H1 (cell line): ENCODE data around the gene NMRK1. TPM values are rescaled to one million over a fixed set of nuclear protein-coding genes. Genes with fewer than 3 reads are reported as not detected.
A peak's percentile ranks its signal among the peaks of the same experiment; 100 is the strongest.

Experiments used
- CTCF ChIA-PET: fragments of 300-600 bp; sonication (Branson Sonifier 250); formaldehyde crosslinking; loops from one replicate; lab custom pipeline; 2021; ENCODE audit not compliant: partially characterized antibody; lab: Charles Lee
- POLR2A ChIA-PET: fragments of 300-600 bp; sonication (Branson Sonifier 250); formaldehyde crosslinking; loops from one replicate; lab custom pipeline; 2021; ENCODE audit warnings: inconsistent platforms; ENCODE audit not compliant: partially characterized antibody; lab: Charles Lee
- DNase-seq, 2 experiments: peaks; one replicate each; pipeline versions ENCODE4 v3.0.0 to v3.0.0-alpha.2; 2010 to 2022; ENCODE audit warnings: low spot score in 2 of 2, low read depth in 1 of 2, mixed read lengths in 1 of 2
- FAIRE-seq: peaks from 2 replicates; lab custom pipeline; 2011; peaks lifted over from hg19 to GRCh38; lab: Jason Lieb, UNC
- H2AFZ ChIP-seq: 2 replicates; pipeline ENCODE4 v1.8.1; 2012; ENCODE audit warnings: low read length, inconsistent platforms
- H2AK5ac ChIP-seq: 2 replicates; pipeline ENCODE4 v1.6.1; 2013; ENCODE audit warnings: low read depth, low read length
- H2BK120ac ChIP-seq: replicated peaks from 2 replicates; pipeline ENCODE3; 2013; ENCODE audit warnings: low read depth, low read length, inconsistent platforms
- H2BK12ac ChIP-seq: 2 replicates; pipeline ENCODE4 v1.6.1; 2013; ENCODE audit warnings: low read depth, low read length
- H2BK15ac ChIP-seq: 2 replicates; pipeline ENCODE4 v1.6.1; 2013; ENCODE audit warnings: low read length
- H2BK20ac ChIP-seq: 2 replicates; pipeline ENCODE4 v1.6.1; 2013; ENCODE audit warnings: low read length
- H2BK5ac ChIP-seq: 2 replicates; pipeline ENCODE4 v1.6.1; 2013; ENCODE audit warnings: low read depth, low read length
- H3K14ac ChIP-seq: 2 replicates; pipeline ENCODE4 v1.6.1; 2013; ENCODE audit warnings: inconsistent platforms; ENCODE audit not compliant: insufficient read length
- H3K18ac ChIP-seq: 2 replicates; pipeline ENCODE4 v1.6.1; 2013; ENCODE audit warnings: low read length; ENCODE audit errors: extremely low read depth
- H3K23ac ChIP-seq: 2 replicates; pipeline ENCODE4 v1.6.1; 2013; ENCODE audit warnings: inconsistent platforms; ENCODE audit not compliant: insufficient read length
- H3K23me2 ChIP-seq: 2 replicates; pipeline ENCODE4 v1.6.1; 2013; ENCODE audit warnings: low read depth, low read length
- H3K27ac ChIP-seq: 2 replicates; pipeline ENCODE4 v1.6.1; 2011; ENCODE audit warnings: low read depth, low read length, inconsistent platforms
- H3K27me3 ChIP-seq, 4 experiments: replicated peaks in 1 of 4; 1 replicate in 1 of 4; 2 replicates in 3 of 4; pipeline versions ENCODE4 v1.6.1 to v1.8.1; 2011 to 2013; ENCODE audit warnings: low read length in 3 of 4, mild to moderate bottlenecking in 3 of 4, inconsistent platforms in 2 of 4, mixed read lengths in 2 of 4, moderate library complexity in 1 of 4; ENCODE audit not compliant: control insufficient read depth in 3 of 4, insufficient read depth in 3 of 4; ENCODE audit errors: extremely low read depth in 1 of 4
- H3K36me3 ChIP-seq, 4 experiments: 2 replicates each; pipeline versions ENCODE4 v1.6.1 to v1.8.1; 2011 to 2013; ENCODE audit warnings: mild to moderate bottlenecking in 4 of 4, low read length in 3 of 4, moderate library complexity in 2 of 4, control low read depth in 1 of 4, inconsistent platforms in 1 of 4; ENCODE audit not compliant: insufficient read depth in 4 of 4, control insufficient read depth in 2 of 4
- H3K4ac ChIP-seq: replicated peaks from 2 replicates; pipeline ENCODE3; 2013; ENCODE audit warnings: low read length, low read depth, mixed read lengths, inconsistent platforms; ENCODE audit not compliant: insufficient read length
- H3K4me1 ChIP-seq, 4 experiments: replicated peaks in 1 of 4; 1 replicate in 1 of 4; 2 replicates in 3 of 4; pipeline versions ENCODE4 v1.6.1 to v1.8.1; 2011 to 2013; ENCODE audit warnings: low read length in 3 of 4, inconsistent platforms in 2 of 4, mixed read lengths in 1 of 4; ENCODE audit not compliant: insufficient read depth in 4 of 4, control insufficient read depth in 3 of 4
- H3K4me2 ChIP-seq, 2 experiments: 2 replicates each; pipeline versions ENCODE4 v1.6.1 to v1.8.1; 2011 to 2013; ENCODE audit warnings: low read depth in 2 of 2, low read length in 2 of 2, control low read depth in 1 of 2, inconsistent platforms in 1 of 2, mild to moderate bottlenecking in 1 of 2; ENCODE audit not compliant: insufficient read depth in 1 of 2
- H3K4me3 ChIP-seq, 4 experiments: fragments of 200-600, 300-600 bp in 1 of 4; sonication (generic), shearing (Covaris generic), sonication (Bioruptor Twin) in 1 of 4; 2 replicates each; pipeline versions ENCODE4 v1.5.1 to v1.8.1; 2011 to 2016; ENCODE audit warnings: low read length in 4 of 4, low read depth in 3 of 4, control low read depth in 2 of 4, inconsistent platforms in 2 of 4, mild to moderate bottlenecking in 2 of 4, mixed read lengths in 1 of 4, moderate library complexity in 1 of 4; ENCODE audit not compliant: insufficient read depth in 2 of 4; ENCODE audit errors: extremely low read depth in 1 of 4
- H3K56ac ChIP-seq: replicated peaks from 2 replicates; pipeline ENCODE3; 2013; ENCODE audit warnings: low read depth, mild to moderate bottlenecking, mixed read lengths, low read length, inconsistent platforms; ENCODE audit not compliant: insufficient read length
- H3K79me1 ChIP-seq: 2 replicates; pipeline ENCODE4 v1.6.1; 2013; ENCODE audit warnings: low read depth, low read length, control low read depth
- H3K79me2 ChIP-seq, 2 experiments: 2 replicates each; pipeline versions ENCODE4 v1.6.1 to v1.8.1; 2012 to 2013; ENCODE audit warnings: low read length in 2 of 2, mild to moderate bottlenecking in 2 of 2, inconsistent platforms in 1 of 2; ENCODE audit not compliant: insufficient read depth in 2 of 2, control insufficient read depth in 1 of 2
- H3K9ac ChIP-seq, 4 experiments: replicated peaks in 1 of 4; 1 replicate in 1 of 4; 2 replicates in 3 of 4; pipeline versions ENCODE4 v1.6.1 to v1.8.1; 2011 to 2013; ENCODE audit warnings: low read depth in 3 of 4, low read length in 3 of 4, control low read depth in 2 of 4, mild to moderate bottlenecking in 2 of 4, moderate library complexity in 2 of 4, inconsistent platforms in 1 of 4; ENCODE audit errors: extremely low read depth in 1 of 4
- H3K9me3 ChIP-seq, 2 experiments: 2 replicates each; pipeline versions ENCODE4 v1.6.1 to v1.8.1; 2012 to 2013; ENCODE audit warnings: mild to moderate bottlenecking in 2 of 2, moderate library complexity in 2 of 2, control low read depth in 1 of 2, inconsistent platforms in 1 of 2, low read depth in 1 of 2, low read length in 1 of 2, mixed read lengths in 1 of 2; ENCODE audit not compliant: insufficient read depth in 2 of 2
- H4K20me1 ChIP-seq, 2 experiments: replicated peaks in 1 of 2; 2 replicates each; pipeline versions ENCODE3 to v1.8.1; 2011 to 2013; ENCODE audit warnings: inconsistent platforms in 2 of 2, low read length in 2 of 2, mild to moderate bottlenecking in 1 of 2; ENCODE audit not compliant: insufficient read depth in 2 of 2, control insufficient read depth in 1 of 2
- H4K5ac ChIP-seq: 2 replicates; pipeline ENCODE4 v1.6.1; 2013; ENCODE audit warnings: low read length, low read depth, mixed read lengths, inconsistent platforms; ENCODE audit not compliant: insufficient read length
- H4K8ac ChIP-seq: 2 replicates; pipeline ENCODE4 v1.8.0; 2013; ENCODE audit warnings: mild to moderate bottlenecking, moderate library complexity, low read length, inconsistent platforms; ENCODE audit not compliant: insufficient read depth; ENCODE audit errors: extremely low read depth
- H4K91ac ChIP-seq: replicated peaks from 2 replicates; pipeline ENCODE3; 2013; ENCODE audit warnings: low read length, mixed read lengths, inconsistent platforms; ENCODE audit not compliant: insufficient read length
- CEBPB ChIP-seq: IDR thresholded peaks from 2 replicates; pipeline ENCODE4 v1.6.1; 2012; ENCODE audit warnings: low read depth, low read length
- WGBS, 2 experiments: shearing (Covaris generic) in 1 of 2; methylation state at CpG; one replicate each; pipeline versions ENCODE4 v1.1.6 to v1.1.7; 2013 to 2015; ENCODE audit warnings: low lambda C conversion rate in 2 of 2, mixed read lengths in 2 of 2, inconsistent platforms in 1 of 2, low coverage in 1 of 2, missing lambda C conversion rate in 1 of 2; ENCODE audit not compliant: insufficient replicate concordance in 2 of 2, insufficient coverage in 1 of 2, insufficient read length in 1 of 2; ENCODE audit errors: extremely low coverage in 1 of 2, missing lambda C conversion rate in 1 of 2; 5-methylcytosine and 5-hydroxymethylcytosine counted together
- polyA plus RNA-seq, 7 experiments: library from polyadenylated mRNA; depleted of rRNA in 3 of 7; stranded (reverse) in 5 of 7; unstranded in 2 of 7; fragments of >200 nt in 5 of 7; fragments of 200-250 nt in 2 of 7; gene quantifications; 1 replicate in 5 of 7; 2 replicates in 1 of 7; 4 replicates in 1 of 7; pipeline versions ENCODE4 v1.2.1 to v1.2.3, GENCODE V29; 2011 to 2013; ENCODE audit warnings: missing spikeins in 2 of 7, mixed read lengths in 2 of 7
- total RNA-seq: library from RNA; stranded (reverse); fragmentation: NEBNext Ultra II Directional; extraction: Animal tissue kit (Norgen Biotek cat#: 25700); gene quantifications from 2 replicates; pipeline ENCODE4 v1.2.1, GENCODE V29; 2021

The NMRK1 gene
- total and polyA plus RNA-seq, 2 of the 8 experiments (the other 6 are each of a cell fraction or from before 2014, with no cell fraction given) = 5.8 to 8.1 TPM

DNA sequence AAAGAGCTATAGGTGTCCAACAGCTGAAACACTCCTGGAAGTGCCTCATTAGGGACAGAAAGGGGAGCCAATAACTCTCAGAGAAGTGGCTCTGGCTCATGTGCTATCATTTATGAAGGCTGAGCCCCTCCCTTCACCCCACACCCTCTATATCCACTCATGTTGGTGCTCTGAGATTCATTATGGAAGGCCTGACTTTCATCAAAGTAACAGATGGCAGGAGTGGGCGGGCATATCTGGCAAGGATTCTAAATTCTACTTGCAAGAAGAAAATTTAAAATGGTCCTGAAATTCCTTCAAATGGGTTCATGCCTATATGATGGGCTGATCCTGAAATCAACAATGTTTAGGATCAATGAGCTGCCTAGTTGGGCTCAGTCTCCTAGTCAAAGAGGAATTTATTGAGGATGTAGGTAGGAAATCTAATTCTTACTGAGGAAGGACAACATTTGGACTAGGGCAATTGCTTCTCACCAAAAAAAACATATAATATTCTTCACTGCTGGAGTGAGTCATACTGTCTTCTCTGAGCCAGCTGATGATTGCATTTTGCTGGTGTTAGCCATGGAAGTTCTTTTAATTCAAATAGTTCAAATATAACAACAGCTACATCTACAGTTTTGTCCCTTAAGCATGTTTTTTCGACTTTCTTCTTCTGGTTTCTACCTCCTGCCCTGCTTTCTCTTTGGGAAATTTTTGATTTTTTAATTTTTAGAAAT lies 23.5 kb downstream of the NMRK1 start:
- Histone ChIP-seq H4K5ac (no peak overlapping the region), H2BK20ac (no peak overlapping the region), H3K14ac (no peak overlapping the region), H3K27me3 (no peaks in the 10 kb centered on the region), H4K20me1 (no peaks in the 10 kb centered on the region), H2AFZ (no peak overlapping the region), H3K23me2 (no peaks in the 10 kb centered on the region), H3K4me1 (no peaks in the 10 kb centered on the region; a peak in 1 of 7 replicates), H3K4me3 (no peak overlapping the region), H3K79me1 (no peaks in the 10 kb centered on the region), H3K79me2 (no peaks in the 10 kb centered on the region), H2BK15ac (no peak overlapping the region), H4K8ac (no peak overlapping the region), H3K27ac (no peak overlapping the region), H3K23ac (no peak overlapping the region), H3K18ac (no peak overlapping the region), H2AK5ac (no peak overlapping the region), H4K91ac (peak overlapping the region; percentile 20), H2BK5ac (no peak overlapping the region), H3K56ac (no peak overlapping the region), H2BK120ac (no peak overlapping the region), H3K4ac (no peak overlapping the region), H3K9me3 (no peaks in the 10 kb centered on the region), H3K4me2 (no peak overlapping the region), H3K36me3 (no peaks in the 10 kb centered on the region), H3K9ac (no peak overlapping the region), H2BK12ac (no peak overlapping the region)
- FAIRE-seq (no peak), DNase-seq (no peak)
- ChIA-PET POLR2A (interaction anchor here (0.9 kb wide), 1 partner anchor 9 kb away, joined by 3 read pairs; no protein-coding TSS in a partner anchor), CTCF (interaction anchor here (0.9 to 3.3 kb wide), 12 partner anchors 10 to 783 kb away, joined by 3 to 12 read pairs (median 4); partner anchors contain the start of gene C9orf40)
- WGBS, 2 experiments = 85% methylated on average over 2 of the region's 2 CpGs; no CpG with 5 or more reads in 1 of the 2 experiments
- no peak for TF ChIP-seq CEBPB
